ENCODE measurements around the gene LSG1. TPM values are rescaled to one million over a fixed set of nuclear protein-coding genes. Genes with fewer than 3 reads are reported as not detected.
A peak's percentile ranks its signal among the peaks of the same experiment; 100 is the strongest.

The LSG1 gene
- total RNA-seq, 1 donor from 2014 or later: 20.4 TPM

- Mint-ChIP-seq H3K9me3 (ENCODE audit: low read depth) (no peaks in the 10 kb centered on the region), H3K27ac (ENCODE audit: unreplicated experiment) (peak overlapping the region; percentile 96), H3K4me3 (ENCODE audit: unreplicated experiment) (peak overlapping the region; percentile 9), H3K36me3 (ENCODE audit: low read depth) (peaks cover 7% of the 10 kb centered on the region), H3K4me1 (ENCODE audit: low read depth) (peaks cover 32% of the 10 kb centered on the region), H3K27me3 (ENCODE audit: low read depth) (no peaks in the 10 kb centered on the region)
- TF ChIP-seq, protein P1, sequence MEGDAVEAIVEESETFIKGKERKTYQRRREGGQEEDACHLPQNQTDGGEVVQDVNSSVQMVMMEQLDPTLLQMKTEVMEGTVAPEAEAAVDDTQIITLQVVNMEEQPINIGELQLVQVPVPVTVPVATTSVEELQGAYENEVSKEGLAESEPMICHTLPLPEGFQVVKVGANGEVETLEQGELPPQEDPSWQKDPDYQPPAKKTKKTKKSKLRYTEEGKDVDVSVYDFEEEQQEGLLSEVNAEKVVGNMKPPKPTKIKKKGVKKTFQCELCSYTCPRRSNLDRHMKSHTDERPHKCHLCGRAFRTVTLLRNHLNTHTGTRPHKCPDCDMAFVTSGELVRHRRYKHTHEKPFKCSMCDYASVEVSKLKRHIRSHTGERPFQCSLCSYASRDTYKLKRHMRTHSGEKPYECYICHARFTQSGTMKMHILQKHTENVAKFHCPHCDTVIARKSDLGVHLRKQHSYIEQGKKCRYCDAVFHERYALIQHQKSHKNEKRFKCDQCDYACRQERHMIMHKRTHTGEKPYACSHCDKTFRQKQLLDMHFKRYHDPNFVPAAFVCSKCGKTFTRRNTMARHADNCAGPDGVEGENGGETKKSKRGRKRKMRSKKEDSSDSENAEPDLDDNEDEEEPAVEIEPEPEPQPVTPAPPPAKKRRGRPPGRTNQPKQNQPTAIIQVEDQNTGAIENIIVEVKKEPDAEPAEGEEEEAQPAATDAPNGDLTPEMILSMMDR (IDR thresholded peaks at IDR 0.05): peak; percentile 47
- DNase-seq (ENCODE audit: low spot score): no peak
These were observed 78.9 kb downstream of the LSG1 start for GRCh38 chr3:194592798-194593752.

Other genes starting within 250 kb of the LSG1 start
- gene ATP13A3, start 185.2 kb downstream of the LSG1 start, total RNA-seq: 65.7 to 92.4 TPM (median 87.7 TPM) in 3 replicates
- 14.5 to 25.1 TPM (median 25.0 TPM) in 3 replicates for gene TMEM44, start 38.8 kb downstream of the LSG1 start, total RNA-seq
- gene FAM43A, start 13.7 kb upstream of the LSG1 start, total RNA-seq: 22.8 to 25.3 TPM (median 25.1 TPM) in 3 replicates

Measured in chondrocyte (in vitro differentiated cells).